ENCODE results near the gene SLMAP.

DNA sequence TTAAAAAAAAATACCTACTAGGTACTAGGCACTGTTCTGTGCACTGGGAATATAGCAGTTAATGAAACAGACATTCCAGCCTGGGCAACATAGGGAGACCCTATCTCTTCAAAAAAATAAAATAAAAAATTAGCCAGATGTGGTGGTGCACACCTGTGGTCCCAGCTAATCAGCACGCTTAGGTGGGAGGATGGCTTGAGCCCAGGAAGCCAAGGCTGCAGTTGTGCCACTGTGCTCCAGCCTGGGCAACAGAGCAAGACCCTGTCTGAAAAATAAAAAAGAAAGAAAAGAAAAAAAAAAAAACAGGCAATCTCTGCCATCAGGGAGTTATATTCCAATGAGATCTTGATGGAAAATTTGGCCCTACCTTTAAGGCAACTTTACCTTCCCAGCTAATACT, 137.0 kb downstream of the SLMAP start:
- TF ChIP-seq CTCF (IDR thresholded peaks at IDR 0.05; ENCODE audit: low read length) (no peak), EZH2 (optimal IDR thresholded peaks at IDR 0.05; ENCODE audit: low read depth, low read length) (no peak)

Data from MM.1S (cell line).